Spleen (tissue), 11 donors: ENCODE results near the gene BANP. TPM values are rescaled to one million over a fixed set of nuclear protein-coding genes. Genes with fewer than 3 reads are reported as not detected.

ENCODE experiments used
- DNase-seq: peaks from one replicate; pipeline ENCODE4 v3.0.0-alpha.2; 2020
- H3K27ac ChIP-seq, 8 donors: fragments of 200-600 bp; sonication (generic) in 7 of 8; 1 replicate in 4 of 8; 2 replicates in 4 of 8; pipeline versions ENCODE4 v1.5.0 to v1.8.0; 2016 to 2021; ENCODE audit warnings: inconsistent platforms in 4 of 8, mild to moderate bottlenecking in 4 of 8, moderate library complexity in 1 of 8
- H3K27me3 ChIP-seq, 7 donors: fragments of 200-600 bp; sonication (generic) in 6 of 7; replicated peaks in 1 of 7; 1 replicate in 4 of 7; 2 replicates in 3 of 7; pipeline versions ENCODE4 v1.5.0 to v1.8.0; 2016 to 2021; ENCODE audit warnings: inconsistent platforms in 3 of 7, mild to moderate bottlenecking in 1 of 7
- H3K36me3 ChIP-seq, 6 donors: fragments of 200-600 bp; sonication (generic) in 5 of 6; 1 replicate in 4 of 6; 2 replicates in 2 of 6; pipeline versions ENCODE4 v1.5.0 to v1.8.0; 2016 to 2021; ENCODE audit warnings: inconsistent platforms in 2 of 6
- H3K4me1 ChIP-seq, 6 donors: fragments of 200-600 bp; sonication (generic) in 5 of 6; 1 replicate in 3 of 6; 2 replicates in 3 of 6; pipeline versions ENCODE4 v1.5.0 to v1.8.0; 2016 to 2021; ENCODE audit warnings: inconsistent platforms in 3 of 6
- H3K4me3 ChIP-seq, 8 donors: fragments of 200-600 bp; sonication (generic) in 7 of 8; 1 replicate in 4 of 8; 2 replicates in 4 of 8; pipeline versions ENCODE4 v1.5.0 to v1.8.0; 2016 to 2021; ENCODE audit warnings: inconsistent platforms in 4 of 8, mild to moderate bottlenecking in 4 of 8, moderate library complexity in 2 of 8
- H3K9me3 ChIP-seq, 8 donors: fragments of 200-600 bp; sonication (generic) in 7 of 8; 1 replicate in 4 of 8; 2 replicates in 4 of 8; pipeline versions ENCODE4 v1.5.0 to v1.8.0; 2016 to 2021; ENCODE audit warnings: inconsistent platforms in 4 of 8
- POLR2A ChIP-seq, 3 donors: fragments of 450-650 bp; IDR thresholded peaks; one replicate each; pipeline ENCODE4 v1.5.1; 2017; ENCODE audit warnings: antibody characterized with exemption in 3 of 3, mild to moderate bottlenecking in 1 of 3
- POLR2AphosphoS5 ChIP-seq, 3 donors: sonication (generic); formaldehyde crosslinking; IDR thresholded peaks; one replicate each; pipeline ENCODE4 v1.5.1; 2017; ENCODE audit warnings: antibody characterized with exemption in 3 of 3
- WGBS, 5 donors: extraction: QIAGEN DNeasy Blood & Tissue Kit in 3 of 5; methylation state at CpG; one replicate each; pipeline versions ENCODE4 v1.1.5 to v1.1.7; 2013 to 2018; 5-methylcytosine and 5-hydroxymethylcytosine counted together
- intact Hi-C: fragments of 100-400 bp; cut with DNase I; formaldehyde crosslinking; loops from one replicate; pipeline ENCODE4 v1.15.0; 2023; ENCODE audit warnings: low total_unique reads
- polyA plus RNA-seq, 3 donors: library from polyadenylated mRNA; stranded (reverse); fragments of 200-250 nt; gene quantifications; one replicate each; pipeline ENCODE4 v1.2.1, GENCODE V29; 2013
- total RNA-seq, 7 donors: library from RNA; depleted of rRNA in 3 of 7; stranded (reverse); fragments of >200 nt in 3 of 7; fragmentation: NEBNext Ultra II Directional in 4 of 7; extraction: Animal tissue kit (Norgen Biotek cat#: 25700) in 4 of 7; gene quantifications; one replicate each; pipeline versions ENCODE4 v1.1.0 to v1.2.1, GENCODE V29; 2016 to 2021
- TF ChIP-seq, protein P1 (sequence below), 11 experiments: fragments of 200-600 bp in 7 of 11; fragments of 450-650 bp in 4 of 11; sonication (generic) in 4 of 11; IDR thresholded peaks in 8 of 11; conservative IDR thresholded peaks in 3 of 11; 1 replicate in 7 of 11; 2 replicates in 4 of 11; pipeline versions ENCODE4 v1.4.0 to v1.8.0; 2016 to 2021; ENCODE audit warnings: antibody characterized with exemption in 11 of 11, inconsistent platforms in 4 of 11, mild to moderate bottlenecking in 1 of 11
- donor health status: healthy with polysubstance abuse.
- donor health status: DM: no; HTN: no; CAD: no; lungs with moderate emphysema.
- donor health status: DM: no; HTN: no; CAD: no.
- donor health status: Bipolar disorder and iron deficiency.
- donor health status: healthy.
- donor health status: DM: no; HTN: no; CAD: no.
- donor health status: DM: yes; HTN: yes; CAD: no.

The BANP gene
- total and polyA plus RNA-seq, 10 donors = 15.9 to 57.1 (median 42.7) TPM

DNA sequence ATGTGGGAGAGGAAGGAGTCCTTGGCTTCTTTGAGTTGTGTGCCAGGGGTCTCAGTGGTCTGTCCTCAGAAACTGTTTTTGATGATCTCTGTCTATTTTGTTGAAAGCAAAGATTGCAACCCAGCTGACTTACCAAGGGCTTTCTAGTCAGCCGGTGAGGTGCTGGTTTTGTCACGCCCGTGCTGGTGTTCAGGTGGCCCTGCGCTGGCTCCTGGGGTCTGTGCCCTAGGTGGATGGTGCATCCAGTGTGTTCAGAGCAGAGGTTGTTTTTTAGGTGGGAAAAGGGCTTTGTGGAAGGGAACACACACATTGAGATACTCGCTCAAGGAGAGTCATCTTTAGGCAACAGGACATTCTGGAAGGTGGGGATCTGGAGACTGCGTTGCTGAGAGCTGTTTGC is 51.0 kb downstream of the BANP start:
- H3K27me3 ChIP-seq = no peaks in the 10 kb centered on the region
- peaks cover 0 to 75% (median 23%) of the 10 kb centered on the region in 6 donors for H3K36me3 ChIP-seq
- WGBS, 5 donors = 95 to 98% (median 98%) methylated on average over 5 to 6 of the region's 6 CpGs
- H3K27ac ChIP-seq = no peak overlapping the region
- peaks cover 0 to 15% (median 7%) of the 10 kb centered on the region in 6 donors for H3K4me1 ChIP-seq
- no peak for DNase-seq
- H3K4me3 ChIP-seq = no peak overlapping the region
- TF ChIP-seq POLR2AphosphoS5 (IDR thresholded peaks at IDR 0.05) (no peak), POLR2A (IDR thresholded peaks at IDR 0.05) (no peak)
- TF ChIP-seq, protein P1, sequence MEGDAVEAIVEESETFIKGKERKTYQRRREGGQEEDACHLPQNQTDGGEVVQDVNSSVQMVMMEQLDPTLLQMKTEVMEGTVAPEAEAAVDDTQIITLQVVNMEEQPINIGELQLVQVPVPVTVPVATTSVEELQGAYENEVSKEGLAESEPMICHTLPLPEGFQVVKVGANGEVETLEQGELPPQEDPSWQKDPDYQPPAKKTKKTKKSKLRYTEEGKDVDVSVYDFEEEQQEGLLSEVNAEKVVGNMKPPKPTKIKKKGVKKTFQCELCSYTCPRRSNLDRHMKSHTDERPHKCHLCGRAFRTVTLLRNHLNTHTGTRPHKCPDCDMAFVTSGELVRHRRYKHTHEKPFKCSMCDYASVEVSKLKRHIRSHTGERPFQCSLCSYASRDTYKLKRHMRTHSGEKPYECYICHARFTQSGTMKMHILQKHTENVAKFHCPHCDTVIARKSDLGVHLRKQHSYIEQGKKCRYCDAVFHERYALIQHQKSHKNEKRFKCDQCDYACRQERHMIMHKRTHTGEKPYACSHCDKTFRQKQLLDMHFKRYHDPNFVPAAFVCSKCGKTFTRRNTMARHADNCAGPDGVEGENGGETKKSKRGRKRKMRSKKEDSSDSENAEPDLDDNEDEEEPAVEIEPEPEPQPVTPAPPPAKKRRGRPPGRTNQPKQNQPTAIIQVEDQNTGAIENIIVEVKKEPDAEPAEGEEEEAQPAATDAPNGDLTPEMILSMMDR (IDR thresholded peaks at IDR 0.05 in 8 of 11, conservative IDR thresholded peaks at IDR 0.05 in 3 of 11) = no peak
- H3K9me3 ChIP-seq = no peaks in the 10 kb centered on the region
- intact Hi-C loops = no loop called here

DNA sequence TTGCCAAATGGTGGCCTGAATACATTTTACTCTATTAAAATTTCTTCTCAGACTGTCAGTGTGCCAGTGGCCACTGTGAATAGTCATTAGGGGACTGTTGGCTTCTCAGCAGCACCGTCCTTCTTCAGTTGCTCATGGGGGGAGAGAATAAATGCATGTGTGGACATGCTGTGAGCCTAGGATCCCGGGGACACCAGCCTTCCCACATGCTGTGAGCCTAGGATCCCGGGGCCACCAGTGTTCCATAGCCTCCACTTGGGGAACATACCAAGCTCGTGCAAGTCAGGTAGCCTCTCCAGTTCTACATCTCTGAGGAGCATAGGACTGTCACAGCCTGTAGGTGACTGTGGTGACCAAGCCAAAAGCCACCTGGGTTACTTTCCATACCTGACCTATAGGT is 51.5 kb downstream of the BANP start:
- H3K9me3 ChIP-seq = no peaks in the 10 kb centered on the region
- no peaks in the 10 kb centered on the region for H3K27me3 ChIP-seq
- TF ChIP-seq POLR2AphosphoS5 (IDR thresholded peaks at IDR 0.05) (no peak), POLR2A (IDR thresholded peaks at IDR 0.05) (no peak)
- TF ChIP-seq, protein P1 (IDR thresholded peaks at IDR 0.05 in 8 of 11, conservative IDR thresholded peaks at IDR 0.05 in 3 of 11) = no peak
- H3K27ac ChIP-seq = no peak overlapping the region
- peaks cover 0 to 80% (median 28%) of the 10 kb centered on the region in 6 donors for H3K36me3 ChIP-seq
- H3K4me1 ChIP-seq = peaks cover 0 to 15% (median 7%) of the 10 kb centered on the region in 6 donors
- DNase-seq = peak; percentile 50
- intact Hi-C loops = no loop called here
- WGBS, 5 donors = 91 to 100% (median 95%) methylated on average over 4 of the region's 4 CpGs
- no peak overlapping the region for H3K4me3 ChIP-seq

GRCh38 chr16:88003316-88003715 is 52.1 kb downstream of the BANP start:
- TF ChIP-seq POLR2A (IDR thresholded peaks at IDR 0.05) (no peak), POLR2AphosphoS5 (IDR thresholded peaks at IDR 0.05) (no peak)
- TF ChIP-seq, protein P1 (IDR thresholded peaks at IDR 0.05 in 8 of 11, conservative IDR thresholded peaks at IDR 0.05 in 3 of 11) = no peak
- H3K4me3 ChIP-seq = no peak overlapping the region
- WGBS, 5 donors = 89 to 97% (median 95%) methylated on average over 6 of the region's 6 CpGs
- H3K27ac ChIP-seq = no peak overlapping the region
- H3K9me3 ChIP-seq = no peaks in the 10 kb centered on the region
- DNase-seq = peak; percentile 22
- intact Hi-C loops = no loop called here
- peaks cover 0 to 80% (median 32%) of the 10 kb centered on the region in 6 donors for H3K36me3 ChIP-seq
- H3K27me3 ChIP-seq = no peaks in the 10 kb centered on the region
- H3K4me1 ChIP-seq = peaks cover 0 to 15% (median 7%) of the 10 kb centered on the region in 6 donors

DNA sequence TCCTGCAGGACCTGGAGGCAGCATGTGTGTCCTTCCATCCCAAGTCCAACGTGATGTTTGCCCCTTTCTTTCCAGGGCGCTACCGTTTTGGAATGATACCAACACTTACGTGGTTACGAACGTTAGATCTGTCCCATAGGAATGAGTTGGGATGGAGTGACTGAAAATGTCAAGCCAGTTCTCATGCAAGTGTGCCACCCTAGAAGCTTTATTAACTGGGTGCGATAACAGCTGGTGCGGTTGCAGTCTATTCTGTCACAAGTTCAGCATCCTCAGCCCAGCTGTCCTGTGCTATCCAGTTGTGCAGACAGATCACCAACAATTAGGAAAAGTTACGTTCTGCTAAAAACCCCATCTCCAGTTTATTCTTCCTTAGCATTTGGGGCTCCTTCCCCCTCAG is 52.5 kb downstream of the BANP start:
- no peak overlapping the region for H3K27ac ChIP-seq

More for the DNA sequence above, 52.5 kb downstream of the BANP start:
- Histone ChIP-seq H3K9me3 (no peaks in the 10 kb centered on the region), H3K4me1 (peaks cover 0 to 17% (median 7%) of the 10 kb centered on the region in 6 donors), H3K27me3 (no peaks in the 10 kb centered on the region), H3K36me3 (peaks cover 0 to 80% (median 33%) of the 10 kb centered on the region in 6 donors), H3K4me3 (no peak overlapping the region)
- intact Hi-C loops = no loop called here
- TF ChIP-seq POLR2AphosphoS5 (IDR thresholded peaks at IDR 0.05) (no peak), POLR2A (IDR thresholded peaks at IDR 0.05) (no peak)
- TF ChIP-seq, protein P1 (IDR thresholded peaks at IDR 0.05 in 8 of 11, conservative IDR thresholded peaks at IDR 0.05 in 3 of 11) = no peak
- no peak for DNase-seq
- WGBS, 5 donors = 86 to 92% (median 90%) methylated on average over 9 of the region's 9 CpGs
